Stimulated activated CD4-positive, alpha-beta T cell treated with anti-CD3 and anti-CD28 coated beads, Interleukin-2, amount 100 ng/mL, for 24 hours (primary cell): Measurements from ENCODE around the gene SPARCL1.

Experiments
- DNase-seq, 2 donors: peaks; one replicate each; pipeline ENCODE4 v3.0.0-alpha.2; 2020

SPARCL1 gene

GRCh38 chr4:87541521-87541920, 12.3 kb upstream of the SPARCL1 start:
- DNase-seq = no peak

- DNase-seq = no peak
These were observed 11.2 kb upstream of the SPARCL1 start for GRCh38 chr4:87540146-87541058.

GRCh38 chr4:87532907-87533306, 3.7 kb upstream of the SPARCL1 start:
- DNase-seq = no peak

GRCh38 chr4:87532109-87532508, 2.9 kb upstream of the SPARCL1 start:
- no peak for DNase-seq

- no peak for DNase-seq
These were observed 2.4 kb upstream of the SPARCL1 start for GRCh38 chr4:87531621-87532020.

GRCh38 chr4:87530868-87531267, 1.7 kb upstream of the SPARCL1 start:
- DNase-seq = no peak

- DNase-seq = no peak
These were observed 1.1 kb upstream of the SPARCL1 start for GRCh38 chr4:87530229-87530628.

- no peak for DNase-seq
These were observed 1.6 kb downstream of the SPARCL1 start for GRCh38 chr4:87527431-87528220.

GRCh38 chr4:87525636-87526295, 3.4 kb downstream of the SPARCL1 start:
- no peak for DNase-seq

GRCh38 chr4:87524456-87524855, 4.7 kb downstream of the SPARCL1 start:
- DNase-seq = no peak

GRCh38 chr4:87523307-87523706, 5.9 kb downstream of the SPARCL1 start:
- no peak for DNase-seq

GRCh38 chr4:87521757-87522374, 7.3 kb downstream of the SPARCL1 start:
- DNase-seq = no peak

GRCh38 chr4:87521319-87521718, 7.9 kb downstream of the SPARCL1 start:
- DNase-seq = no peak

GRCh38 chr4:87517621-87518020, 11.6 kb downstream of the SPARCL1 start:
- DNase-seq = no peak

GRCh38 chr4:87516683-87517082, 12.5 kb downstream of the SPARCL1 start:
- no peak for DNase-seq

- DNase-seq = no peak
These were observed 16.8 kb downstream of the SPARCL1 start for GRCh38 chr4:87512400-87512799.

GRCh38 chr4:87511500-87511899, 17.7 kb downstream of the SPARCL1 start:
- no peak for DNase-seq

GRCh38 chr4:87510747-87511146, 18.4 kb downstream of the SPARCL1 start:
- no peak for DNase-seq

GRCh38 chr4:87506974-87507701, 22.0 kb downstream of the SPARCL1 start:
- no peak for DNase-seq

GRCh38 chr4:87505862-87506261, 23.3 kb downstream of the SPARCL1 start:
- DNase-seq = no peak

- no peak for DNase-seq
These were observed 26.5 kb downstream of the SPARCL1 start for GRCh38 chr4:87502580-87503238.

- no peak for DNase-seq
These were observed 29.1 kb downstream of the SPARCL1 start for GRCh38 chr4:87500092-87500462.
